K562 (cell line): ENCODE results near the gene VSIG2. TPM values are rescaled to one million over a fixed set of nuclear protein-coding genes. Genes with fewer than 3 reads are reported as not detected.

ENCODE experiments used
- ATAC-seq: fragments of 200-7000 bp; cut with Tn5 transposase; 3 replicates; pipeline ENCODE4 v1.9.1; 2020; ENCODE audit warnings: moderate library complexity
- BruUV-seq: library from RNA; stranded (reverse); fragments of 400-500 nt; replicated peaks from 2 replicates; lab custom pipeline; 2021; lab: Mats Ljungman, UMichigan
- CTCF ChIA-PET: fragments of 300-600 bp; formaldehyde crosslinking; extraction: SDS; loops from one replicate; lab custom pipeline; 2021; ENCODE audit warnings: low intra/inter-chr PET ratio; lab: Yijun Ruan, JAX
- POLR2A ChIA-PET: fragments of 300-600, 350-650 bp; sonication (Branson Sonifier 250); formaldehyde crosslinking; extraction: SDS; loops from one replicate; lab custom pipeline; 2021; ENCODE audit warnings: antibody characterized with exemption, inconsistent platforms; lab: Yijun Ruan, JAX
- DNase-seq, 4 experiments: peaks; one replicate each; pipeline versions ENCODE4 v3.0.0 to v3.0.0-alpha.2; 2011 to 2018; ENCODE audit warnings: low spot score in 3 of 4, mixed read lengths in 3 of 4; ENCODE audit errors: extremely low read depth in 1 of 4
- FAIRE-seq: peaks from 2 replicates; lab custom pipeline; 2011; peaks lifted over from hg19 to GRCh38; lab: Jason Lieb, UNC
- H2AFZ ChIP-seq: 2 replicates; pipeline ENCODE4 v1.6.0; 2011; ENCODE audit warnings: low read depth, low read length, control low read depth, inconsistent platforms
- H3K27ac ChIP-seq: fragments of 200-600 bp; 3 replicates; pipeline ENCODE4 v1.8.0; 2011; ENCODE audit warnings: low read depth, mild to moderate bottlenecking, control low read depth, inconsistent platforms, low read length, moderate library complexity, mixed read lengths; ENCODE audit errors: extremely low read depth
- H3K27me3 ChIP-seq, 2 experiments: fragments of 300-600 bp in 1 of 2; 2 replicates in 1 of 2; 3 replicates in 1 of 2; pipeline versions ENCODE4 v1.6.0 to v1.8.0; 2011; ENCODE audit warnings: inconsistent platforms in 2 of 2, low read length in 2 of 2, mild to moderate bottlenecking in 1 of 2, mixed read lengths in 1 of 2, moderate library complexity in 1 of 2; ENCODE audit not compliant: control insufficient read depth in 2 of 2, insufficient read depth in 2 of 2
- H3K36me3 ChIP-seq: fragments of 300-600 bp; 3 replicates; pipeline ENCODE4 v1.8.0; 2011; ENCODE audit warnings: mild to moderate bottlenecking, low read length, inconsistent platforms; ENCODE audit not compliant: control insufficient read depth, insufficient read depth
- H3K4me1 ChIP-seq, 2 experiments: fragments of 200-600 bp in 1 of 2; replicated peaks in 1 of 2; 2 replicates in 1 of 2; 3 replicates in 1 of 2; pipeline versions ENCODE4 v1.5.1 to v1.8.0; 2011; ENCODE audit warnings: inconsistent platforms in 2 of 2, low read length in 2 of 2, mild to moderate bottlenecking in 1 of 2, mixed read lengths in 1 of 2, moderate library complexity in 1 of 2; ENCODE audit not compliant: control insufficient read depth in 2 of 2, insufficient read depth in 2 of 2
- H3K4me2 ChIP-seq: 2 replicates; pipeline ENCODE4 v1.6.1; 2011; ENCODE audit warnings: low read length, control low read depth, inconsistent platforms, mixed read lengths; ENCODE audit not compliant: insufficient read depth
- H3K4me3 ChIP-seq: fragments of 200-600 bp; sonication (generic), shearing (Covaris generic); 2 replicates; pipeline ENCODE4 v1.5.1; 2016; ENCODE audit warnings: control low read depth, inconsistent platforms
- H3K79me2 ChIP-seq: fragments of 200-600 bp; 3 replicates; pipeline ENCODE4 v1.8.0; 2011; ENCODE audit warnings: low read length, inconsistent platforms; ENCODE audit not compliant: control insufficient read depth, insufficient read depth
- H3K9ac ChIP-seq, 2 experiments: 2 replicates each; pipeline versions ENCODE4 v1.6.0 to v1.6.1; 2011; ENCODE audit warnings: low read depth in 2 of 2, low read length in 2 of 2, control low read depth in 1 of 2, inconsistent platforms in 1 of 2, mild to moderate bottlenecking in 1 of 2, mixed read lengths in 1 of 2; ENCODE audit not compliant: insufficient read depth in 1 of 2
- H3K9me1 ChIP-seq: one replicate; pipeline ENCODE4 v1.6.0; 2011; ENCODE audit warnings: inconsistent platforms, mild to moderate bottlenecking, low read length, moderate library complexity; ENCODE audit not compliant: control insufficient read depth, insufficient read depth
- H3K9me3 ChIP-seq: replicated peaks from 2 replicates; pipeline ENCODE4 v1.5.1; 2011; ENCODE audit warnings: low read depth, low read length, inconsistent platforms; ENCODE audit not compliant: control insufficient read depth, insufficient read depth
- H4K20me1 ChIP-seq: replicated peaks from 2 replicates; pipeline ENCODE4 v1.6.1; 2011; ENCODE audit warnings: low read length, inconsistent platforms, mixed read lengths; ENCODE audit not compliant: control insufficient read depth, insufficient read depth
- CBFB ChIP-seq: sonication (generic); formaldehyde crosslinking; IDR thresholded peaks from 2 replicates; pipeline ENCODE4 v1.4.0; 2020; ENCODE audit warnings: mild to moderate bottlenecking, missing genetic modification reagents
- ELF4 ChIP-seq: fragments of 450-650 bp; formaldehyde crosslinking; IDR thresholded peaks from 2 replicates; pipeline ENCODE4 v1.4.0; 2022; ENCODE audit warnings: missing genetic modification characterization
- HDAC8 ChIP-seq: fragments of 450-650 bp; IDR thresholded peaks from 2 replicates; pipeline ENCODE4 v1.6.1; 2016; ENCODE audit warnings: mild to moderate bottlenecking, missing genetic modification characterization, moderate library complexity, missing compliant biosample characterization
- KAT7 ChIP-seq: sonication (generic); formaldehyde crosslinking; IDR thresholded peaks from 2 replicates; pipeline ENCODE4 v1.8.0; 2022; ENCODE audit warnings: missing genetic modification reagents, mild to moderate bottlenecking, borderline replicate concordance
- NCOA6 ChIP-seq: fragments of 450-650 bp; IDR thresholded peaks from 2 replicates; pipeline ENCODE4 v1.6.1; 2017; ENCODE audit warnings: mild to moderate bottlenecking
- NFATC3 ChIP-seq: fragments of 450-650 bp; IDR thresholded peaks from 2 replicates; pipeline ENCODE4 v1.6.1; 2017; ENCODE audit warnings: mild to moderate bottlenecking
- PCBP2 ChIP-seq: fragments of 200-400 bp; formaldehyde crosslinking; IDR thresholded peaks from 2 replicates; pipeline ENCODE4 v1.6.1; 2018; ENCODE audit warnings: low read length, low read depth, mild to moderate bottlenecking, moderate library complexity; ENCODE audit not compliant: poor library complexity, severe bottlenecking
- RBM25 ChIP-seq: fragments of 200-400 bp; formaldehyde crosslinking; IDR thresholded peaks from 2 replicates; pipeline ENCODE4 v1.6.1; 2018; ENCODE audit warnings: low read length, low read depth, moderate library complexity; ENCODE audit not compliant: severe bottlenecking
- TARDBP ChIP-seq: fragments of 450-650 bp; IDR thresholded peaks from 2 replicates; pipeline ENCODE4 v1.6.1; 2016
- ZNF121 ChIP-seq: sonication (generic); formaldehyde crosslinking; conservative IDR thresholded peaks from 2 replicates; pipeline ENCODE4 v1.8.0; 2022; ENCODE audit warnings: missing genetic modification reagents
- ZNF75A ChIP-seq: fragments of 450-650 bp; formaldehyde crosslinking; IDR thresholded peaks from 2 replicates; pipeline ENCODE4 v1.4.0; 2020; ENCODE audit warnings: mild to moderate bottlenecking
- WGBS: fragments of 100-300 bp; shearing (Covaris generic); methylation state at CpG from one replicate; pipeline ENCODE4 v1.1.6; 2016; ENCODE audit warnings: low coverage, mixed read lengths; ENCODE audit not compliant: insufficient coverage; ENCODE audit errors: missing lambda C conversion rate; 5-methylcytosine and 5-hydroxymethylcytosine counted together
- in situ Hi-C: fragments of 300-500 bp; cut with MboI; formaldehyde crosslinking; loops from 4 replicates; pipeline ENCODE4 v1.15.0; 2018; ENCODE audit warnings: inconsistent platforms, mixed read lengths
- intact Hi-C: fragments of 100-400 bp; cut with micrococcal nuclease; formaldehyde crosslinking; loops from 2 replicates; pipeline ENCODE4 v1.14.2; 2022
- polyA plus RNA-seq, 8 experiments: library from polyadenylated mRNA; depleted of rRNA in 4 of 8; stranded (reverse) in 5 of 8; unstranded in 3 of 8; fragments of >200 nt; fragmentation: Nextera tagmentation in 2 of 8; fragmentation: Illumina TruSeq in 1 of 8; extraction: Ambion mirVana in 2 of 8; extraction: Trizol in 1 of 8; gene quantifications; 2 replicates each; pipeline versions ENCODE4 v1.2.1 to v1.2.3, GENCODE V29; 2011 to 2014; ENCODE audit warnings: inconsistent platforms in 1 of 8, missing spikeins in 1 of 8
- total RNA-seq, 7 experiments: library from RNA; depleted of rRNA in 6 of 7; stranded (reverse); fragments of >200 nt in 6 of 7; fragmentation: Illumina TruSeq in 2 of 7; extraction: Trizol in 2 of 7; gene quantifications; 2 replicates each; pipeline versions ENCODE4 v1.2.1 to v1.2.3, GENCODE V29; 2011 to 2021; ENCODE audit warnings: low replicate concordance in 1 of 7
- TF ChIP-seq, protein P1 (sequence below): sonication (generic); formaldehyde crosslinking; IDR thresholded peaks from 2 replicates; pipeline ENCODE4 v1.4.0; 2020; ENCODE audit warnings: mild to moderate bottlenecking, missing genetic modification reagents
- TF ChIP-seq, protein P2 (sequence below): fragments of 250-450 bp; sonication (Bioruptor Pico); IDR thresholded peaks from 2 replicates; pipeline ENCODE4 v1.4.0; 2020; ENCODE audit warnings: mild to moderate bottlenecking
- TF ChIP-seq, protein P3 (sequence below): fragments of 250-450 bp; sonication (Bioruptor Pico); IDR thresholded peaks from 2 replicates; pipeline ENCODE4 v1.8.0; 2022; ENCODE audit warnings: moderate library complexity, mild to moderate bottlenecking, inconsistent platforms

The VSIG2 gene
- total and polyA plus RNA-seq, 9 of the 15 experiments (the other 6 are each of a cell fraction or from before 2014, with no cell fraction given): not detected

DNA sequence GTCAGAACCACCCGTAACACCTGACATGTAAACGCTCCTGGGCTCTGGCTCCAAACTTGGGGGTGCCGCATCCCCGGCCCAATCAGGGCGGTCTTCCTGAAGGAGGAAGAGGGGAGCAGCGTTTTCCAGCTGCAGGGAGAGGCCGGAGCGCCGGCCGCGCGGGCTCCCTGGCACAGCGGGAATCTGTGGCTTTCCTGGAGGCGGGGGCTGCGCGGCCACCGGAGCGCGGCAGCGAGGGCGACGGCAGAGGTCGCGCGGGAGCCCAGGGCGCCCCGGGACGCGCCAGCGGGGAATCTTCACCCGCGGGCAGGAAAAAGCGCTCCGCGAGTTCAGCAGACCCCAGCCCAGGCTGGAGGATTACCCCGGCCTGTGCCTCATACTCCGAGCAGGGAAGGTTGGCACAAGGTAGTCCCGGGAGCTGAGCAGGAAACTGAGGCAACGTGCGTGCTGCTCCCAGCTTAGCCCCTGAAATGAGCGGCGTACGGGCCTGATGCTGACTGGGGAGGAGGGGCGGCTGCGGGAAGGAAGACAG is 10.6 kb upstream of the VSIG2 start:
- peaks cover 0 to 28% of the 10 kb centered on the region in 2 experiments; a peak in 3 of 5 replicates for H3K27me3 ChIP-seq
- peak overlapping the region; percentile 93 for H3K4me2 ChIP-seq
- H3K27ac ChIP-seq: no peak overlapping the region
- DNase-seq (peak; percentile 44 to 75 (median 64)), ATAC-seq (peak; percentile 68), FAIRE-seq (no peak)
- no TSS peak for BruUV-seq
- peaks cover 3% of the 10 kb centered on the region; the same call in 1 of the 3 replicates for H3K36me3 ChIP-seq
- in situ Hi-C loops: loop anchor here (10.0 kb wide), 2 partner anchors 88 to 348 kb away; partner anchors contain the start of genes SIAE and SPA17
- peaks cover 0 to 36% of the 10 kb centered on the region in 2 experiments; a peak in 4 of 5 replicates for H3K4me1 ChIP-seq
- H3K79me2 ChIP-seq: no peaks in the 10 kb centered on the region
- H4K20me1 ChIP-seq: no peaks in the 10 kb centered on the region
- H2AFZ ChIP-seq: peak overlapping the region; percentile 95
- peak overlapping the region; percentile 46 for H3K4me3 ChIP-seq
- ChIA-PET POLR2A (interaction anchor here (0.5 to 0.9 kb wide), 4 partner anchors 29 to 379 kb away, joined by 3 read pairs; no protein-coding TSS in a partner anchor), CTCF (interaction anchor here (0.6 to 2.6 kb wide), 7 partner anchors 25 to 675 kb away, joined by 3 to 24 read pairs (median 7); no protein-coding TSS in a partner anchor)
- under 1% methylated on average over 32 of the region's 45 CpGs for WGBS
- intact Hi-C loops: loop anchor here (1.0 to 10.0 kb wide), 5 partner anchors 31 to 348 kb away; no protein-coding TSS in a partner anchor
- no peaks in the 10 kb centered on the region for H3K9me3 ChIP-seq
- H3K9ac ChIP-seq: peak overlapping the region; percentile 45 to 91
- no peaks in the 10 kb centered on the region for H3K9me1 ChIP-seq
- no peak for TF ChIP-seq TARDBP
- TF ChIP-seq RBM25: no peak
- TF ChIP-seq, protein P1, sequence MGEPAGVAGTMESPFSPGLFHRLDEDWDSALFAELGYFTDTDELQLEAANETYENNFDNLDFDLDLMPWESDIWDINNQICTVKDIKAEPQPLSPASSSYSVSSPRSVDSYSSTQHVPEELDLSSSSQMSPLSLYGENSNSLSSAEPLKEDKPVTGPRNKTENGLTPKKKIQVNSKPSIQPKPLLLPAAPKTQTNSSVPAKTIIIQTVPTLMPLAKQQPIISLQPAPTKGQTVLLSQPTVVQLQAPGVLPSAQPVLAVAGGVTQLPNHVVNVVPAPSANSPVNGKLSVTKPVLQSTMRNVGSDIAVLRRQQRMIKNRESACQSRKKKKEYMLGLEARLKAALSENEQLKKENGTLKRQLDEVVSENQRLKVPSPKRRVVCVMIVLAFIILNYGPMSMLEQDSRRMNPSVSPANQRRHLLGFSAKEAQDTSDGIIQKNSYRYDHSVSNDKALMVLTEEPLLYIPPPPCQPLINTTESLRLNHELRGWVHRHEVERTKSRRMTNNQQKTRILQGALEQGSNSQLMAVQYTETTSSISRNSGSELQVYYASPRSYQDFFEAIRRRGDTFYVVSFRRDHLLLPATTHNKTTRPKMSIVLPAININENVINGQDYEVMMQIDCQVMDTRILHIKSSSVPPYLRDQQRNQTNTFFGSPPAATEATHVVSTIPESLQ (CRISPR knock-in tag): peak; percentile 66; the same call in 1 of the 2 replicates
- no peak for TF ChIP-seq ZNF75A (CRISPR knock-in tag)
- no peak for TF ChIP-seq NFATC3
- peak; percentile 72; the same call in 1 of the 2 replicates for TF ChIP-seq KAT7
- no peak for TF ChIP-seq ELF4 (CRISPR knock-in tag)
- TF ChIP-seq, protein P2, sequence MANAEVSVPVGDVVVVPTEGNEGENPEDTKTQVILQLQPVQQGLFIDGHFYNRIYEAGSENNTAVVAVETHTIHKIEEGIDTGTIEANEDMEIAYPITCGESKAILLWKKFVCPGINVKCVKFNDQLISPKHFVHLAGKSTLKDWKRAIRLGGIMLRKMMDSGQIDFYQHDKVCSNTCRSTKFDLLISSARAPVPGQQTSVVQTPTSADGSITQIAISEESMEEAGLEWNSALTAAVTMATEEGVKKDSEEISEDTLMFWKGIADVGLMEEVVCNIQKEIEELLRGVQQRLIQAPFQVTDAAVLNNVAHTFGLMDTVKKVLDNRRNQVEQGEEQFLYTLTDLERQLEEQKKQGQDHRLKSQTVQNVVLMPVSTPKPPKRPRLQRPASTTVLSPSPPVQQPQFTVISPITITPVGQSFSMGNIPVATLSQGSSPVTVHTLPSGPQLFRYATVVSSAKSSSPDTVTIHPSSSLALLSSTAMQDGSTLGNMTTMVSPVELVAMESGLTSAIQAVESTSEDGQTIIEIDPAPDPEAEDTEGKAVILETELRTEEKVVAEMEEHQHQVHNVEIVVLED: no peak
- TF ChIP-seq HDAC8 (tag): no peak
- no peak for TF ChIP-seq CBFB (CRISPR knock-in tag)
- 0 out of 2 replicates have a peak, but pooled peaks have one; percentile 16 for TF ChIP-seq NCOA6
- TF ChIP-seq, protein P3, sequence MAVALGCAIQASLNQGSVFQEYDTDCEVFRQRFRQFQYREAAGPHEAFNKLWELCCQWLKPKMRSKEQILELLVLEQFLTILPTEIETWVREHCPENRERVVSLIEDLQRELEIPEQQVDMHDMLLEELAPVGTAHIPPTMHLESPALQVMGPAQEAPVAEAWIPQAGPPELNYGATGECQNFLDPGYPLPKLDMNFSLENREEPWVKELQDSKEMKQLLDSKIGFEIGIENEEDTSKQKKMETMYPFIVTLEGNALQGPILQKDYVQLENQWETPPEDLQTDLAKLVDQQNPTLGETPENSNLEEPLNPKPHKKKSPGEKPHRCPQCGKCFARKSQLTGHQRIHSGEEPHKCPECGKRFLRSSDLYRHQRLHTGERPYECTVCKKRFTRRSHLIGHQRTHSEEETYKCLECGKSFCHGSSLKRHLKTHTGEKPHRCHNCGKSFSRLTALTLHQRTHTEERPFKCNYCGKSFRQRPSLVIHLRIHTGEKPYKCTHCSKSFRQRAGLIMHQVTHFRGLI: no peak
- no peak for TF ChIP-seq PCBP2
- TF ChIP-seq ZNF121 (CRISPR knock-in tag): no peak
